H1 (cell line): ENCODE measurements around the gene APOL2. TPM values are rescaled to one million over a fixed set of nuclear protein-coding genes. Genes with fewer than 3 reads are reported as not detected.

Experiments
- CTCF ChIA-PET: fragments of 300-600 bp; sonication (Branson Sonifier 250); formaldehyde crosslinking; loops from one replicate; lab custom pipeline; 2021; ENCODE audit not compliant: partially characterized antibody; lab: Charles Lee
- POLR2A ChIA-PET: fragments of 300-600 bp; sonication (Branson Sonifier 250); formaldehyde crosslinking; loops from one replicate; lab custom pipeline; 2021; ENCODE audit warnings: inconsistent platforms; ENCODE audit not compliant: partially characterized antibody; lab: Charles Lee
- DNase-seq, 2 experiments: peaks; one replicate each; pipeline versions ENCODE4 v3.0.0 to v3.0.0-alpha.2; 2010 to 2022; ENCODE audit warnings: low spot score in 2 of 2, low read depth in 1 of 2, mixed read lengths in 1 of 2
- FAIRE-seq: peaks from 2 replicates; lab custom pipeline; 2011; peaks lifted over from hg19 to GRCh38; lab: Jason Lieb, UNC
- H2AFZ ChIP-seq: 2 replicates; pipeline ENCODE4 v1.8.1; 2012; ENCODE audit warnings: low read length, inconsistent platforms
- H2AK5ac ChIP-seq: 2 replicates; pipeline ENCODE4 v1.6.1; 2013; ENCODE audit warnings: low read depth, low read length
- H2BK120ac ChIP-seq: replicated peaks from 2 replicates; pipeline ENCODE3; 2013; ENCODE audit warnings: low read depth, low read length, inconsistent platforms
- H2BK12ac ChIP-seq: 2 replicates; pipeline ENCODE4 v1.6.1; 2013; ENCODE audit warnings: low read depth, low read length
- H2BK15ac ChIP-seq: 2 replicates; pipeline ENCODE4 v1.6.1; 2013; ENCODE audit warnings: low read length
- H2BK20ac ChIP-seq: 2 replicates; pipeline ENCODE4 v1.6.1; 2013; ENCODE audit warnings: low read length
- H2BK5ac ChIP-seq: 2 replicates; pipeline ENCODE4 v1.6.1; 2013; ENCODE audit warnings: low read depth, low read length
- H3K14ac ChIP-seq: 2 replicates; pipeline ENCODE4 v1.6.1; 2013; ENCODE audit warnings: inconsistent platforms; ENCODE audit not compliant: insufficient read length
- H3K18ac ChIP-seq: 2 replicates; pipeline ENCODE4 v1.6.1; 2013; ENCODE audit warnings: low read length; ENCODE audit errors: extremely low read depth
- H3K23ac ChIP-seq: 2 replicates; pipeline ENCODE4 v1.6.1; 2013; ENCODE audit warnings: inconsistent platforms; ENCODE audit not compliant: insufficient read length
- H3K23me2 ChIP-seq: 2 replicates; pipeline ENCODE4 v1.6.1; 2013; ENCODE audit warnings: low read depth, low read length
- H3K27ac ChIP-seq: 2 replicates; pipeline ENCODE4 v1.6.1; 2011; ENCODE audit warnings: low read depth, low read length, inconsistent platforms
- H3K27me3 ChIP-seq, 4 experiments: replicated peaks in 1 of 4; 1 replicate in 1 of 4; 2 replicates in 3 of 4; pipeline versions ENCODE4 v1.6.1 to v1.8.1; 2011 to 2013; ENCODE audit warnings: low read length in 3 of 4, mild to moderate bottlenecking in 3 of 4, inconsistent platforms in 2 of 4, mixed read lengths in 2 of 4, moderate library complexity in 1 of 4; ENCODE audit not compliant: control insufficient read depth in 3 of 4, insufficient read depth in 3 of 4; ENCODE audit errors: extremely low read depth in 1 of 4
- H3K36me3 ChIP-seq, 4 experiments: 2 replicates each; pipeline versions ENCODE4 v1.6.1 to v1.8.1; 2011 to 2013; ENCODE audit warnings: mild to moderate bottlenecking in 4 of 4, low read length in 3 of 4, moderate library complexity in 2 of 4, control low read depth in 1 of 4, inconsistent platforms in 1 of 4; ENCODE audit not compliant: insufficient read depth in 4 of 4, control insufficient read depth in 2 of 4
- H3K4ac ChIP-seq: replicated peaks from 2 replicates; pipeline ENCODE3; 2013; ENCODE audit warnings: low read length, low read depth, mixed read lengths, inconsistent platforms; ENCODE audit not compliant: insufficient read length
- H3K4me1 ChIP-seq, 4 experiments: replicated peaks in 1 of 4; 1 replicate in 1 of 4; 2 replicates in 3 of 4; pipeline versions ENCODE4 v1.6.1 to v1.8.1; 2011 to 2013; ENCODE audit warnings: low read length in 3 of 4, inconsistent platforms in 2 of 4, mixed read lengths in 1 of 4; ENCODE audit not compliant: insufficient read depth in 4 of 4, control insufficient read depth in 3 of 4
- H3K4me2 ChIP-seq, 2 experiments: 2 replicates each; pipeline versions ENCODE4 v1.6.1 to v1.8.1; 2011 to 2013; ENCODE audit warnings: low read depth in 2 of 2, low read length in 2 of 2, control low read depth in 1 of 2, inconsistent platforms in 1 of 2, mild to moderate bottlenecking in 1 of 2; ENCODE audit not compliant: insufficient read depth in 1 of 2
- H3K4me3 ChIP-seq, 4 experiments: fragments of 200-600, 300-600 bp in 1 of 4; sonication (generic), shearing (Covaris generic), sonication (Bioruptor Twin) in 1 of 4; 2 replicates each; pipeline versions ENCODE4 v1.5.1 to v1.8.1; 2011 to 2016; ENCODE audit warnings: low read length in 4 of 4, low read depth in 3 of 4, control low read depth in 2 of 4, inconsistent platforms in 2 of 4, mild to moderate bottlenecking in 2 of 4, mixed read lengths in 1 of 4, moderate library complexity in 1 of 4; ENCODE audit not compliant: insufficient read depth in 2 of 4; ENCODE audit errors: extremely low read depth in 1 of 4
- H3K56ac ChIP-seq: replicated peaks from 2 replicates; pipeline ENCODE3; 2013; ENCODE audit warnings: low read depth, mild to moderate bottlenecking, mixed read lengths, low read length, inconsistent platforms; ENCODE audit not compliant: insufficient read length
- H3K79me1 ChIP-seq: 2 replicates; pipeline ENCODE4 v1.6.1; 2013; ENCODE audit warnings: low read depth, low read length, control low read depth
- H3K79me2 ChIP-seq, 2 experiments: 2 replicates each; pipeline versions ENCODE4 v1.6.1 to v1.8.1; 2012 to 2013; ENCODE audit warnings: low read length in 2 of 2, mild to moderate bottlenecking in 2 of 2, inconsistent platforms in 1 of 2; ENCODE audit not compliant: insufficient read depth in 2 of 2, control insufficient read depth in 1 of 2
- H3K9ac ChIP-seq, 4 experiments: replicated peaks in 1 of 4; 1 replicate in 1 of 4; 2 replicates in 3 of 4; pipeline versions ENCODE4 v1.6.1 to v1.8.1; 2011 to 2013; ENCODE audit warnings: low read depth in 3 of 4, low read length in 3 of 4, control low read depth in 2 of 4, mild to moderate bottlenecking in 2 of 4, moderate library complexity in 2 of 4, inconsistent platforms in 1 of 4; ENCODE audit errors: extremely low read depth in 1 of 4
- H3K9me3 ChIP-seq, 2 experiments: 2 replicates each; pipeline versions ENCODE4 v1.6.1 to v1.8.1; 2012 to 2013; ENCODE audit warnings: mild to moderate bottlenecking in 2 of 2, moderate library complexity in 2 of 2, control low read depth in 1 of 2, inconsistent platforms in 1 of 2, low read depth in 1 of 2, low read length in 1 of 2, mixed read lengths in 1 of 2; ENCODE audit not compliant: insufficient read depth in 2 of 2
- H4K20me1 ChIP-seq, 2 experiments: replicated peaks in 1 of 2; 2 replicates each; pipeline versions ENCODE3 to v1.8.1; 2011 to 2013; ENCODE audit warnings: inconsistent platforms in 2 of 2, low read length in 2 of 2, mild to moderate bottlenecking in 1 of 2; ENCODE audit not compliant: insufficient read depth in 2 of 2, control insufficient read depth in 1 of 2
- H4K5ac ChIP-seq: 2 replicates; pipeline ENCODE4 v1.6.1; 2013; ENCODE audit warnings: low read length, low read depth, mixed read lengths, inconsistent platforms; ENCODE audit not compliant: insufficient read length
- H4K8ac ChIP-seq: 2 replicates; pipeline ENCODE4 v1.8.0; 2013; ENCODE audit warnings: mild to moderate bottlenecking, moderate library complexity, low read length, inconsistent platforms; ENCODE audit not compliant: insufficient read depth; ENCODE audit errors: extremely low read depth
- H4K91ac ChIP-seq: replicated peaks from 2 replicates; pipeline ENCODE3; 2013; ENCODE audit warnings: low read length, mixed read lengths, inconsistent platforms; ENCODE audit not compliant: insufficient read length
- ASH2L ChIP-seq: fragments of 200-600, 300-600 bp; sonication (generic); IDR thresholded peaks from one replicate; pipeline ENCODE4 v1.7.1; 2017; ENCODE audit warnings: low read length
- CEBPB ChIP-seq: IDR thresholded peaks from 2 replicates; pipeline ENCODE4 v1.6.1; 2012; ENCODE audit warnings: low read depth, low read length
- CREB1 ChIP-seq: IDR thresholded peaks from 2 replicates; pipeline ENCODE4 v1.6.1; 2012; ENCODE audit warnings: inconsistent platforms
- GTF2F1 ChIP-seq: IDR thresholded peaks from 2 replicates; pipeline ENCODE4 v1.6.1; 2012; ENCODE audit warnings: low read depth, low read length, improper control_type of control experiment, borderline replicate concordance
- RXRA ChIP-seq: IDR thresholded peaks from 2 replicates; pipeline ENCODE4 v1.6.1; 2011; ENCODE audit warnings: low read depth, mild to moderate bottlenecking, low read length, moderate library complexity; ENCODE audit not compliant: insufficient read depth
- SIN3A ChIP-seq, 2 experiments: IDR thresholded peaks in 1 of 2; conservative IDR thresholded peaks in 1 of 2; 2 replicates each; pipeline ENCODE4 v1.6.1; 2011 to 2012; ENCODE audit warnings: low read length in 2 of 2, improper control_type of control experiment in 1 of 2, low read depth in 1 of 2, mild to moderate bottlenecking in 1 of 2
- YY1 ChIP-seq: IDR thresholded peaks from 2 replicates; pipeline ENCODE4 v1.6.1; 2011; ENCODE audit warnings: low read depth, mild to moderate bottlenecking, low read length
- WGBS, 2 experiments: shearing (Covaris generic) in 1 of 2; methylation state at CpG; one replicate each; pipeline versions ENCODE4 v1.1.6 to v1.1.7; 2013 to 2015; ENCODE audit warnings: low lambda C conversion rate in 2 of 2, mixed read lengths in 2 of 2, inconsistent platforms in 1 of 2, low coverage in 1 of 2, missing lambda C conversion rate in 1 of 2; ENCODE audit not compliant: insufficient replicate concordance in 2 of 2, insufficient coverage in 1 of 2, insufficient read length in 1 of 2; ENCODE audit errors: extremely low coverage in 1 of 2, missing lambda C conversion rate in 1 of 2; 5-methylcytosine and 5-hydroxymethylcytosine counted together
- polyA plus RNA-seq, 7 experiments: library from polyadenylated mRNA; depleted of rRNA in 3 of 7; stranded (reverse) in 5 of 7; unstranded in 2 of 7; fragments of >200 nt in 5 of 7; fragments of 200-250 nt in 2 of 7; gene quantifications; 1 replicate in 5 of 7; 2 replicates in 1 of 7; 4 replicates in 1 of 7; pipeline versions ENCODE4 v1.2.1 to v1.2.3, GENCODE V29; 2011 to 2013; ENCODE audit warnings: missing spikeins in 2 of 7, mixed read lengths in 2 of 7
- total RNA-seq: library from RNA; stranded (reverse); fragmentation: NEBNext Ultra II Directional; extraction: Animal tissue kit (Norgen Biotek cat#: 25700); gene quantifications from 2 replicates; pipeline ENCODE4 v1.2.1, GENCODE V29; 2021

The APOL2 gene
- total and polyA plus RNA-seq, 2 of the 8 experiments (the other 6 are each of a cell fraction or from before 2014, with no cell fraction given), result 8.1 to 11.0 TPM

- no peak overlapping the region for H3K56ac ChIP-seq
- H3K9ac ChIP-seq, result no peak overlapping the region
- no peak for FAIRE-seq
- H3K9me3 ChIP-seq, result peaks cover 0 to 4% of the 10 kb centered on the region in 2 experiments; a peak in 1 of 4 replicates
- H2AFZ ChIP-seq, result no peak overlapping the region
- WGBS, 2 experiments, result 93% methylated on average over 1 of the region's 1 CpG; no CpG with 5 or more reads in 1 of the 2 experiments
- no peak overlapping the region for H3K27ac ChIP-seq
- no peak overlapping the region for H2AK5ac ChIP-seq
- H4K20me1 ChIP-seq, result no peaks in the 10 kb centered on the region
- ChIA-PET CTCF (interaction anchor here (1.6 kb wide), 2 partner anchors 9 to 13 kb away, joined by 3 to 7 read pairs; no protein-coding TSS in a partner anchor), POLR2A (interaction anchor here (1.0 to 1.1 kb wide), 2 partner anchors 31 to 122 kb away, joined by 3 read pairs; partner anchors contain the start of gene APOL2)
- no peak overlapping the region for H2BK15ac ChIP-seq
- H3K27me3 ChIP-seq, result no peaks in the 10 kb centered on the region
- no peak overlapping the region for H2BK120ac ChIP-seq
- no peak overlapping the region for H2BK20ac ChIP-seq
- TF ChIP-seq CREB1 (no peak), RXRA (no peak), ASH2L (no peak), CEBPB (no peak), YY1 (no peak), GTF2F1 (no peak), SIN3A (conservative IDR thresholded peaks at IDR 0.05 in 1 of 2, IDR thresholded peaks at IDR 0.05 in 1 of 2; ENCODE audit: low read depth in 1 of 2, low read length in 2 of 2) (no peak)
- H4K5ac ChIP-seq, result no peak overlapping the region
- H3K4me2 ChIP-seq, result no peak overlapping the region
- no peak overlapping the region for H2BK12ac ChIP-seq
- H3K79me2 ChIP-seq, result no peaks in the 10 kb centered on the region
- no peak overlapping the region for H3K4ac ChIP-seq
- no peak overlapping the region for H2BK5ac ChIP-seq
- H4K8ac ChIP-seq, result no peak overlapping the region
- no peak for DNase-seq
- H3K23me2 ChIP-seq, result no peaks in the 10 kb centered on the region
- no peak overlapping the region for H3K14ac ChIP-seq
- no peak overlapping the region for H4K91ac ChIP-seq
- no peak overlapping the region for H3K4me3 ChIP-seq
- no peak overlapping the region for H3K23ac ChIP-seq
- no peaks in the 10 kb centered on the region for H3K79me1 ChIP-seq
- no peak overlapping the region for H3K18ac ChIP-seq
- no peaks in the 10 kb centered on the region for H3K36me3 ChIP-seq
- H3K4me1 ChIP-seq, result no peaks in the 10 kb centered on the region
Measured at GRCh38 chr22:36208162-36208765, 31.1 kb downstream of the APOL2 start.
